ENCODE measurements around the gene DCK. TPM values are rescaled to one million over a fixed set of nuclear protein-coding genes. Genes with fewer than 3 reads are reported as not detected.
"Not testable (repeated sequence)": the region's sequence is repeated elsewhere in the genome, so short reads cannot be mapped to it uniquely, and the experiment has no call there.

The DCK gene
- total and polyA plus RNA-seq, 2 experiments from 2014 or later, result 33.1 to 40.3 TPM

DNA sequence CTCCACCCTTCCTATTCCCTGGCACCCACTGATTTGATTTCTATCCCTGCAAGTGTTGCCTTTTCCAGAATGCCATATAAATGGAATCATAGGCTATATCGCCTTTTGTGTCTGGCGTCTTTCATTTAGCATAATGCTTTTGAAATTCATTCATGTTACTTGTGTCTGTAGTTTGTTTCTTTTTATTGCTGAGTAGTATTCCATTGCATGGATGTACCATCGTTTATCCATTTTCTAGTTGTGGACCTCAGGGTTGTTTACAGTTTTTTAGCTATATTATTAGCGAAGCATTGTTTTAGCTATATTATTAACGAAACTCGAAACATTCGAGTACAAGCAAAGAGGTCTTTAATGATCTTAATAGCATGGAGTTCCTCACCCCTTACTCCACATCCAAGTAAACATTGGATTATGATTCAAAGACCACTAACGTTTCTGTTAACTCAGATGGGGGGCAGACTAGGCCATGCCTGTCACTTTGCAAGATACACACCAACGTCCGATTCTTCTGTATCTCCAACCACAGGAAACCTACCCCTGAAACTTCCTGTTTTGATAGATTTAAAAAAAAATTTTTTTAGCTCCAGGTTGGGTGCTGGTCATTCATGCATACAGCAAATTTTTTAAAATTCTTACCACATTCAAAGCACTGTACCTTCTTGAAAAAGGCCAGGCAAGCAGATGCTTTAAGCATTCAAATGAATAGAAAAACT is 1.1 kb downstream of the DCK start:
- TF ChIP-seq EZH2 (IDR thresholded peaks at IDR 0.05; ENCODE audit: insufficient read depth, poor library complexity, severe bottlenecking) (no peak), EZH2phosphoT487 (IDR thresholded peaks at IDR 0.05; ENCODE audit: insufficient read depth, low read depth) (no peak)
- in situ Hi-C loops (cut with MboI), result no loop called here
- H3K4me1 ChIP-seq (ENCODE audit: insufficient read depth), result peaks cover 24% of the 10 kb centered on the region
- peak overlapping the region; percentile 83 for H3K27ac ChIP-seq
- peaks cover 58% of the 10 kb centered on the region for H3K79me2 ChIP-seq (ENCODE audit: insufficient read depth)
- peak overlapping the region; percentile 88 for H3K9ac ChIP-seq
- peak overlapping the region; percentile 93 for H3K4me2 ChIP-seq (ENCODE audit: unreplicated experiment)
- 77 to 78% methylated on average over 10 of the region's 10 CpGs for WGBS, 2 experiments (ENCODE audit: low coverage in 1 of 2, low lambda C conversion rate in 2 of 2, missing lambda C conversion rate in 2 of 2)
- no peaks in the 10 kb centered on the region for H4K20me1 ChIP-seq (ENCODE audit: insufficient read depth)
- peak overlapping the region; percentile 94 for H2AFZ ChIP-seq
- H3K36me3 ChIP-seq (ENCODE audit: low read depth), result 0 out of 2 replicates have a peak, but pooled peaks cover 8% of the 10 kb centered on the region
- no peaks in the 10 kb centered on the region for H3K9me2 ChIP-seq (ENCODE audit: insufficient read depth)
- peak overlapping the region; percentile 90 for H3K4me3 ChIP-seq
- no peaks in the 10 kb centered on the region for H3K27me3 ChIP-seq (replicated peaks; ENCODE audit: insufficient read depth)
- no peaks in the 10 kb centered on the region for H3K9me3 ChIP-seq (ENCODE audit: low read depth)
- DNase-seq, result no peak
- H3F3A ChIP-seq (ENCODE audit: insufficient read depth), result peaks cover 24% of the 10 kb centered on the region; the same call in 1 of the 2 replicates

GRCh38 chr4:70996018-70996360 is 2.5 kb downstream of the DCK start:
- H2AFZ ChIP-seq, result peak overlapping the region; percentile 26; the same call in 1 of the 2 replicates
- in situ Hi-C loops (cut with MboI), result no loop called here

GRCh38 chr4:70997036-70997435 is 3.6 kb downstream of the DCK start:
- no peaks in the 10 kb centered on the region for H3K9me3 ChIP-seq (ENCODE audit: low read depth)
- H3K36me3 ChIP-seq (ENCODE audit: low read depth), result 0 out of 2 replicates have a peak, but pooled peaks cover 11% of the 10 kb centered on the region
- 5 to 11% methylated on average over 1 of the region's 1 CpG for whole genome bisulfite sequencing, 2 experiments (ENCODE audit: low coverage in 1 of 2, low lambda C conversion rate in 2 of 2, missing lambda C conversion rate in 2 of 2)
- H3K4me1 ChIP-seq (ENCODE audit: insufficient read depth), result peaks cover 24% of the 10 kb centered on the region
- TF ChIP-seq EZH2 (IDR thresholded peaks at IDR 0.05; ENCODE audit: insufficient read depth, poor library complexity, severe bottlenecking) (no peak), EZH2phosphoT487 (IDR thresholded peaks at IDR 0.05; ENCODE audit: insufficient read depth, low read depth) (no peak)
- H3K27ac ChIP-seq, result no peak overlapping the region
- H3K27me3 ChIP-seq (replicated peaks; ENCODE audit: insufficient read depth), result no peaks in the 10 kb centered on the region
- in situ Hi-C loops (cut with MboI), result no loop called here
- H3K9ac ChIP-seq, result peak overlapping the region; percentile 25
- no peak for DNase-seq
- H3K4me3 ChIP-seq, result peak overlapping the region; percentile 90
- peaks cover 18% of the 10 kb centered on the region; the same call in 1 of the 2 replicates for H3F3A ChIP-seq (ENCODE audit: insufficient read depth)
- peak overlapping the region; percentile 45 for H3K4me2 ChIP-seq (ENCODE audit: unreplicated experiment)
- H2AFZ ChIP-seq, result peak overlapping the region; percentile 26
- H3K9me2 ChIP-seq (ENCODE audit: insufficient read depth), result no peaks in the 10 kb centered on the region
- peaks cover 83% of the 10 kb centered on the region for H3K79me2 ChIP-seq (ENCODE audit: insufficient read depth)
- H4K20me1 ChIP-seq (ENCODE audit: insufficient read depth), result no peaks in the 10 kb centered on the region

More at GRCh38 chr4:70996018-70996360, 2.5 kb downstream of the DCK start:
- H3K9me3 ChIP-seq (ENCODE audit: low read depth), result no peaks in the 10 kb centered on the region
- no peak for TF ChIP-seq EZH2 (IDR thresholded peaks at IDR 0.05; ENCODE audit: insufficient read depth, poor library complexity, severe bottlenecking)
- TF ChIP-seq EZH2phosphoT487 (IDR thresholded peaks at IDR 0.05; ENCODE audit: insufficient read depth, low read depth), result no peak
- peak; percentile 20 for DNase-seq
- H3F3A ChIP-seq (ENCODE audit: insufficient read depth), result peaks cover 24% of the 10 kb centered on the region; the same call in 1 of the 2 replicates
- H3K4me3 ChIP-seq, result peak overlapping the region; percentile 90
- H4K20me1 ChIP-seq (ENCODE audit: insufficient read depth), result no peaks in the 10 kb centered on the region
- no peaks in the 10 kb centered on the region for H3K9me2 ChIP-seq (ENCODE audit: insufficient read depth)
- H3K27ac ChIP-seq, result no peak overlapping the region
- WGBS, 2 experiments (ENCODE audit: low coverage in 1 of 2, low lambda C conversion rate in 2 of 2, missing lambda C conversion rate in 2 of 2), result 28 to 35% methylated on average over 4 of the region's 4 CpGs
- H3K79me2 ChIP-seq (ENCODE audit: insufficient read depth), result peaks cover 73% of the 10 kb centered on the region
- 0 out of 2 replicates have a peak, but pooled peaks cover 11% of the 10 kb centered on the region for H3K36me3 ChIP-seq (ENCODE audit: low read depth)
- peaks cover 24% of the 10 kb centered on the region for H3K4me1 ChIP-seq (ENCODE audit: insufficient read depth)
- H3K4me2 ChIP-seq (ENCODE audit: unreplicated experiment), result peak overlapping the region; percentile 45
- H3K27me3 ChIP-seq (replicated peaks; ENCODE audit: insufficient read depth), result no peaks in the 10 kb centered on the region
- peak overlapping the region; percentile 25; the same call in 1 of the 2 replicates for H3K9ac ChIP-seq

- peak; percentile 44 for DNase-seq
- in situ Hi-C loops (cut with MboI), result no loop called here
- Histone ChIP-seq H3K27ac (no peak overlapping the region), H3K9ac (peak overlapping the region; percentile 25), H3K9me2 (ENCODE audit: insufficient read depth) (no peaks in the 10 kb centered on the region), H3K9me3 (ENCODE audit: low read depth) (no peaks in the 10 kb centered on the region), H3K27me3 (replicated peaks; ENCODE audit: insufficient read depth) (no peaks in the 10 kb centered on the region), H3K4me1 (ENCODE audit: insufficient read depth) (peaks cover 23% of the 10 kb centered on the region), H3K36me3 (ENCODE audit: low read depth) (0 out of 2 replicates have a peak, but pooled peaks cover 11% of the 10 kb centered on the region), H3K4me3 (peak overlapping the region; percentile 90; the same call in 1 of the 2 replicates), H3F3A (ENCODE audit: insufficient read depth) (peaks cover 14% of the 10 kb centered on the region; the same call in 1 of the 2 replicates), H3K4me2 (ENCODE audit: unreplicated experiment) (peak overlapping the region; percentile 45), H4K20me1 (ENCODE audit: insufficient read depth) (no peaks in the 10 kb centered on the region), H3K79me2 (ENCODE audit: insufficient read depth) (peaks cover 88% of the 10 kb centered on the region), H2AFZ (peak overlapping the region; percentile 26; the same call in 1 of the 2 replicates)
- TF ChIP-seq EZH2phosphoT487 (IDR thresholded peaks at IDR 0.05; ENCODE audit: insufficient read depth, low read depth) (no peak), EZH2 (IDR thresholded peaks at IDR 0.05; ENCODE audit: insufficient read depth, poor library complexity, severe bottlenecking) (no peak)
- WGBS, 2 experiments (ENCODE audit: low coverage in 1 of 2, low lambda C conversion rate in 2 of 2, missing lambda C conversion rate in 2 of 2), result 21 to 26% methylated on average over 2 of the region's 2 CpGs
Measured at GRCh38 chr4:70997546-70997945, 4.1 kb downstream of the DCK start.

- in situ Hi-C loops (cut with MboI); H4K20me1 ChIP-seq (ENCODE audit: insufficient read depth); DNase-seq; H3K9ac ChIP-seq; H3K9me3 ChIP-seq (ENCODE audit: low read depth); H3F3A ChIP-seq (ENCODE audit: insufficient read depth); H3K27ac ChIP-seq; H2AFZ ChIP-seq; H3K4me2 ChIP-seq (ENCODE audit: unreplicated experiment); H3K9me2 ChIP-seq (ENCODE audit: insufficient read depth); H3K27me3 ChIP-seq (replicated peaks; ENCODE audit: insufficient read depth); H3K4me3 ChIP-seq: not testable (repeated sequence)
- Histone ChIP-seq H3K79me2 (ENCODE audit: insufficient read depth) (peaks cover 100% of the 10 kb centered on the region), H3K4me1 (ENCODE audit: insufficient read depth) (peaks cover 20% of the 10 kb centered on the region), H3K36me3 (ENCODE audit: low read depth) (0 out of 2 replicates have a peak, but pooled peaks cover 11% of the 10 kb centered on the region)
Measured at GRCh38 chr4:70999639-71000038, 6.2 kb downstream of the DCK start.

- H3K9me3 ChIP-seq (ENCODE audit: low read depth); H3K27me3 ChIP-seq (replicated peaks; ENCODE audit: insufficient read depth); DNase-seq; H3K9ac ChIP-seq; H3K4me2 ChIP-seq (ENCODE audit: unreplicated experiment); H3K9me2 ChIP-seq (ENCODE audit: insufficient read depth); H3K4me3 ChIP-seq; H3F3A ChIP-seq (ENCODE audit: insufficient read depth); in situ Hi-C loops (cut with MboI); H4K20me1 ChIP-seq (ENCODE audit: insufficient read depth); H3K27ac ChIP-seq; H2AFZ ChIP-seq: not testable (repeated sequence)
- 0 out of 2 replicates have a peak, but pooled peaks cover 11% of the 10 kb centered on the region for H3K36me3 ChIP-seq (ENCODE audit: low read depth)
- 100% methylated on average over 4 of the region's 4 CpGs for WGBS, 2 experiments (ENCODE audit: low coverage in 1 of 2, low lambda C conversion rate in 2 of 2, missing lambda C conversion rate in 2 of 2)
- H3K79me2 ChIP-seq (ENCODE audit: insufficient read depth), result peaks cover 96% of the 10 kb centered on the region
- peaks cover 12% of the 10 kb centered on the region for H3K4me1 ChIP-seq (ENCODE audit: insufficient read depth)
Measured at GRCh38 chr4:71001363-71001762, 7.9 kb downstream of the DCK start.
